Neural cell (in vitro differentiated cells): Measurements from ENCODE around the gene C17orf100. TPM values are rescaled to one million over a fixed set of nuclear protein-coding genes. Genes with fewer than 3 reads are reported as not detected.

ENCODE experiments used
- H2AFZ ChIP-seq: fragments of 200-600, 300-800 bp; sonication (generic), shearing (Covaris generic); 2 replicates; pipeline ENCODE4 v1.6.0; 2014; ENCODE audit warnings: low read depth, mild to moderate bottlenecking, antibody characterized with exemption, low read length, moderate library complexity
- H3F3A ChIP-seq: fragments of 200-600 bp; shearing (Covaris generic); 2 replicates; pipeline ENCODE4 v1.6.1; 2016; ENCODE audit warnings: mild to moderate bottlenecking, moderate library complexity, mixed read lengths, antibody characterized with exemption, low read length; ENCODE audit not compliant: insufficient read depth, poor library complexity, severe bottlenecking
- H3K27ac ChIP-seq: fragments of 200-600, 300-800 bp; sonication (generic), shearing (Covaris generic); 2 replicates; pipeline ENCODE4 v1.5.1; 2014; ENCODE audit warnings: mild to moderate bottlenecking, low read length, moderate library complexity
- H3K27me3 ChIP-seq: fragments of 300-800, 200-600 bp; sonication (generic), shearing (Covaris generic); 2 replicates; pipeline ENCODE4 v1.6.0; 2014; ENCODE audit warnings: mild to moderate bottlenecking, low read depth, low read length, moderate library complexity; ENCODE audit not compliant: insufficient read depth
- H3K36me3 ChIP-seq: fragments of 300-800, 200-600 bp; sonication (generic), shearing (Covaris generic); 2 replicates; pipeline ENCODE4 v1.5.1; 2014; ENCODE audit warnings: mild to moderate bottlenecking, antibody characterized with exemption, low read length, moderate library complexity; ENCODE audit not compliant: insufficient read depth
- H3K4me2 ChIP-seq: fragments of 300-800, 200-600 bp; sonication (generic), shearing (Covaris generic); 2 replicates; pipeline ENCODE4 v1.6.0; 2014; ENCODE audit warnings: mild to moderate bottlenecking, low read length
- H3K4me3 ChIP-seq: fragments of 300-800, 200-600 bp; sonication (generic), shearing (Covaris generic); 2 replicates; pipeline ENCODE4 v1.5.1; 2014; ENCODE audit warnings: mild to moderate bottlenecking, low read length, moderate library complexity
- H3K79me2 ChIP-seq: fragments of 200-600 bp; shearing (Covaris generic); replicated peaks from 2 replicates; pipeline ENCODE4 v1.6.0; 2014; ENCODE audit warnings: mild to moderate bottlenecking, low read length, moderate library complexity; ENCODE audit not compliant: insufficient read depth
- H3K9ac ChIP-seq: fragments of 300-800, 200-600 bp; sonication (generic), shearing (Covaris generic); 2 replicates; pipeline ENCODE4 v1.6.1; 2016; ENCODE audit warnings: mild to moderate bottlenecking, low read length, mixed read lengths
- H3K9me2 ChIP-seq: fragments of 200-600 bp; shearing (Covaris generic); 2 replicates; pipeline ENCODE4 v1.6.1; 2016; ENCODE audit warnings: mild to moderate bottlenecking, low read length, mixed read lengths; ENCODE audit not compliant: insufficient read depth
- H3K9me3 ChIP-seq: fragments of 200-600, 300-800 bp; sonication (generic), shearing (Covaris generic); 2 replicates; pipeline ENCODE4 v1.6.1; 2016; ENCODE audit warnings: mild to moderate bottlenecking, mixed run types, low read length, moderate library complexity, mixed read lengths
- H4K20me1 ChIP-seq: fragments of 200-600 bp; shearing (Covaris generic); 2 replicates; pipeline ENCODE4 v1.6.1; 2016; ENCODE audit warnings: mild to moderate bottlenecking, mixed run types; ENCODE audit not compliant: insufficient read depth
- EP300 ChIP-seq: fragments of 450-650 bp; conservative IDR thresholded peaks from 2 replicates; pipeline ENCODE4 v1.6.1; 2014; ENCODE audit warnings: antibody characterized with exemption, mild to moderate bottlenecking, moderate library complexity; ENCODE audit not compliant: poor library complexity, severe bottlenecking
- EZH2 ChIP-seq: fragments of 200-600, 300-800 bp; shearing (Covaris generic), sonication (generic); IDR thresholded peaks from 2 replicates; pipeline ENCODE4 v1.6.1; 2014; ENCODE audit warnings: antibody characterized with exemption, low read length, borderline replicate concordance, mild to moderate bottlenecking; ENCODE audit not compliant: insufficient read depth, poor library complexity, severe bottlenecking
- MXI1 ChIP-seq: fragments of 450-650 bp; conservative IDR thresholded peaks from 2 replicates; pipeline ENCODE4 v1.6.1; 2014; ENCODE audit warnings: antibody characterized with exemption, mild to moderate bottlenecking; ENCODE audit not compliant: poor library complexity, severe bottlenecking
- POLR2AphosphoS5 ChIP-seq: IDR thresholded peaks from 2 replicates; pipeline ENCODE4 v1.6.1; 2012
- RAD21 ChIP-seq: fragments of 450-650 bp; conservative IDR thresholded peaks from 2 replicates; pipeline ENCODE4 v1.6.1; 2014; ENCODE audit warnings: antibody characterized with exemption, mild to moderate bottlenecking, moderate library complexity
- REST ChIP-seq: IDR thresholded peaks from 2 replicates; pipeline ENCODE4 v1.6.1; 2012; ENCODE audit warnings: borderline replicate concordance
- SMC3 ChIP-seq: fragments of 450-650 bp; conservative IDR thresholded peaks from 2 replicates; pipeline ENCODE4 v1.6.1; 2014; ENCODE audit warnings: antibody characterized with exemption, mild to moderate bottlenecking, moderate library complexity; ENCODE audit not compliant: poor library complexity
- TAF1 ChIP-seq: IDR thresholded peaks from 2 replicates; pipeline ENCODE4 v1.6.1; 2012; ENCODE audit warnings: low read depth
- polyA plus RNA-seq: library from polyadenylated mRNA; depleted of rRNA; stranded (reverse); fragments of >200 nt; gene quantifications from 2 replicates; pipeline ENCODE4 v1.2.3, GENCODE V29; 2014
- TF ChIP-seq, protein P1 (sequence below): fragments of 450-650 bp; IDR thresholded peaks from 2 replicates; pipeline ENCODE4 v1.5.1; 2014; ENCODE audit warnings: antibody characterized with exemption, mild to moderate bottlenecking, moderate library complexity; ENCODE audit not compliant: poor library complexity, severe bottlenecking

C17orf100 gene
- polyA plus RNA-seq, 1 donor from 2014 or later, result 10.3 TPM

- Histone ChIP-seq H3F3A (peaks cover 4% of the 10 kb centered on the region), H3K4me2 (peak overlapping the region; percentile 95), H3K9me2 (no peaks in the 10 kb centered on the region), H3K36me3 (no peaks in the 10 kb centered on the region), H4K20me1 (no peaks in the 10 kb centered on the region), H3K79me2 (peaks cover 32% of the 10 kb centered on the region), H3K27ac (peak overlapping the region; percentile 90), H3K9ac (peak overlapping the region; percentile 95), H2AFZ (peak overlapping the region; percentile 71), H3K9me3 (no peaks in the 10 kb centered on the region), H3K4me3 (peak overlapping the region; percentile 81), H3K27me3 (no peaks in the 10 kb centered on the region)
- no peak for TF ChIP-seq REST
- TF ChIP-seq MXI1, result no peak
- no peak for TF ChIP-seq POLR2AphosphoS5
- TF ChIP-seq EZH2, result no peak
- TF ChIP-seq SMC3, result no peak
- no peak for TF ChIP-seq TAF1
- no peak for TF ChIP-seq RAD21
- TF ChIP-seq EP300, result no peak
- TF ChIP-seq, protein P1, sequence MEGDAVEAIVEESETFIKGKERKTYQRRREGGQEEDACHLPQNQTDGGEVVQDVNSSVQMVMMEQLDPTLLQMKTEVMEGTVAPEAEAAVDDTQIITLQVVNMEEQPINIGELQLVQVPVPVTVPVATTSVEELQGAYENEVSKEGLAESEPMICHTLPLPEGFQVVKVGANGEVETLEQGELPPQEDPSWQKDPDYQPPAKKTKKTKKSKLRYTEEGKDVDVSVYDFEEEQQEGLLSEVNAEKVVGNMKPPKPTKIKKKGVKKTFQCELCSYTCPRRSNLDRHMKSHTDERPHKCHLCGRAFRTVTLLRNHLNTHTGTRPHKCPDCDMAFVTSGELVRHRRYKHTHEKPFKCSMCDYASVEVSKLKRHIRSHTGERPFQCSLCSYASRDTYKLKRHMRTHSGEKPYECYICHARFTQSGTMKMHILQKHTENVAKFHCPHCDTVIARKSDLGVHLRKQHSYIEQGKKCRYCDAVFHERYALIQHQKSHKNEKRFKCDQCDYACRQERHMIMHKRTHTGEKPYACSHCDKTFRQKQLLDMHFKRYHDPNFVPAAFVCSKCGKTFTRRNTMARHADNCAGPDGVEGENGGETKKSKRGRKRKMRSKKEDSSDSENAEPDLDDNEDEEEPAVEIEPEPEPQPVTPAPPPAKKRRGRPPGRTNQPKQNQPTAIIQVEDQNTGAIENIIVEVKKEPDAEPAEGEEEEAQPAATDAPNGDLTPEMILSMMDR, result no peak
Observed at GRCh38 chr17:6639586-6640535, 11.7 kb upstream of the C17orf100 start.

DNA sequence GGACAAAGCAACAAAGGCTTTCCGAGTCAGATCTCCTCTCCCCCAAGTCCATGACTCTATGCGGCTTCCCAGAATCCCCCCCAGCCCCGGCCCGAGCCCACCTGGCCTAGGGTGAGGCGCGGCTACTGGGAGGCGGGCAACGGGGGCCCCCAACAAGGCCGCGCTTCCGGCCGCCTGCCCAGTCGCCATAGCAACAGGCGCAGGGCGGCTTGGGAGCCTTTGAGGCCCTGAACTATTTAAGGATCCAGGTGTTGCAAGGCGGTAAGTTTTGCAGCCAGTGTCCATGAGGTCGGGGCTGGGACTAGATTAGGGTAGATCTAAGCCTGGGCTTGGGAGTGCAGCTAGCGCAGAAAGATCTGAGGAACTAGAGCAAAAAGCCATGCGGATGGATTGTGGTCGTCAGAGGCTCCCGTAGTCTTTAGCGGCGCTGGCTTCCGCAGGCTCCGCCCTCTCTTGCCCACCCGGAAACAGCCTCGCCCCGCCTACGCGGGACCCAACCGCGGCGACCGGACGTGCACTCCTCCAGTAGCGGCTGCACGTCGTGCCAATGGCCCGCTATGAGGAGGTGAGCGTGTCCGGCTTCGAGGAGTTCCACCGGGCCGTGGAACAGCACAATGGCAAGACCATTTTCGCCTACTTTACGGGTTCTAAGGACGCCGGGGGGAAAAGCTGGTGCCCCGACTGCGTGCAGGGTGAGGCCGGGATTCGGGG lies 10.9 kb upstream of the C17orf100 start, which contains the start of the genes KIAA0753 and TXNDC17:
KIAA0753 (minus strand) TSS at position 176 of the 711 bp plus-strand sequence. CDS start 5,608 bp downstream, outside the sequence.
TXNDC17 (plus strand) TSS at position 525 of the 711 bp plus-strand sequence; CDS start at position 548, 23 bp downstream.
- H3K4me3 ChIP-seq, result peak within 1 kb of the TSS; percentile 81
- TF ChIP-seq SMC3, result no peak
- no peak for TF ChIP-seq EZH2
- TF ChIP-seq MXI1, result peak; percentile 95
- no peak for TF ChIP-seq EP300
- peak; percentile 7 for TF ChIP-seq RAD21
- peak; percentile 49 for TF ChIP-seq REST
- TF ChIP-seq TAF1, result peak; percentile 81
- peak; percentile 79 for TF ChIP-seq POLR2AphosphoS5
- TF ChIP-seq, protein P1, result no peak
- H3K79me2 ChIP-seq, result peaks cover 32% of the 10 kb centered on the region
- no peaks in the 10 kb centered on the region for H3K9me3 ChIP-seq
- H3K9me2 ChIP-seq, result no peaks in the 10 kb centered on the region
- H2AFZ ChIP-seq, result peak within 1 kb of the TSS; percentile 71
- no peaks in the 10 kb centered on the region for H3K36me3 ChIP-seq
- H3K4me2 ChIP-seq, result peak within 1 kb of the TSS; percentile 98
- H3K9ac ChIP-seq, result peak within 1 kb of the TSS; percentile 95
- peak within 1 kb of the TSS; percentile 90 for H3K27ac ChIP-seq
- no peaks in the 10 kb centered on the region for H4K20me1 ChIP-seq
- H3K27me3 ChIP-seq, result no peaks in the 10 kb centered on the region
- peaks cover 4% of the 10 kb centered on the region for H3F3A ChIP-seq
